WI38 (cell line): ENCODE data around the gene HECW1.
"Not testable (repeated sequence)": the region's sequence is repeated elsewhere in the genome, so short reads cannot be mapped to it uniquely, and the experiment has no call there.

Experiments
- H3K4me3 ChIP-seq: 2 replicates; pipeline ENCODE4 v1.5.1; 2011; ENCODE audit warnings: low read depth, mild to moderate bottlenecking, control low read depth, low read length
- CTCF ChIP-seq: IDR thresholded peaks from 2 replicates; pipeline ENCODE4 v1.5.1; 2012; ENCODE audit warnings: low read depth, mild to moderate bottlenecking, control low read depth, low read length

HECW1 gene

GRCh38 chr7:43112459-43112940 is at the start of gene HECW1:
Gene HECW1 (plus strand): TSS chr7:43112647. CDS start chr7:43243906, 131,259 bp downstream.
- no peak for TF ChIP-seq CTCF
- H3K4me3 ChIP-seq, result peak within 1 kb of the TSS; percentile 64

GRCh38 chr7:43071604-43072003 is 40.8 kb upstream of the HECW1 start:
- TF ChIP-seq CTCF, result peak; percentile 38
- no peak overlapping the region for H3K4me3 ChIP-seq

- TF ChIP-seq CTCF, result no peak
- H3K4me3 ChIP-seq, result no peak overlapping the region
These were observed 39.9 kb upstream of the HECW1 start for GRCh38 chr7:43072530-43072929.

GRCh38 chr7:43073811-43074210 is 38.6 kb upstream of the HECW1 start:
- not testable (repeated sequence) for H3K4me3 ChIP-seq

- no peak overlapping the region for H3K4me3 ChIP-seq
- no peak for TF ChIP-seq CTCF
These were observed 36.2 kb upstream of the HECW1 start for GRCh38 chr7:43076189-43076605.

- no peak overlapping the region for H3K4me3 ChIP-seq
- no peak for TF ChIP-seq CTCF
These were observed 35.8 kb upstream of the HECW1 start for GRCh38 chr7:43076606-43077005.

- H3K4me3 ChIP-seq, result no peak overlapping the region
- no peak for TF ChIP-seq CTCF
These were observed 35.2 kb upstream of the HECW1 start for GRCh38 chr7:43077285-43077684.

- no peak for TF ChIP-seq CTCF
- H3K4me3 ChIP-seq, result no peak overlapping the region
These were observed 34.6 kb upstream of the HECW1 start for GRCh38 chr7:43077732-43078391.
